HG02884 (cell line): ENCODE results near the gene PRSS1.
"Not testable (repeated sequence)": the region's sequence is repeated elsewhere in the genome, so short reads cannot be mapped to it uniquely, and the experiment has no call there.

Source experiments
- ATAC-seq: cut with Tn5 transposase; IDR thresholded peaks from one replicate; pipeline ENCODE4 v1.9.1; 2021; ENCODE audit warnings: mild to moderate bottlenecking, moderate library complexity; ENCODE audit not compliant: unreplicated experiment

PRSS1 gene

GRCh38 chr7:142749218-142749993 is at the start of gene PRSS1:
PRSS1 (plus strand) TSS chr7:142749472; CDS start chr7:142749485, 13 bp downstream.
- no peak for ATAC-seq

GRCh38 chr7:142700935-142701334 is 48.3 kb upstream of the PRSS1 start:
- ATAC-seq = not testable (repeated sequence)

- no peak for ATAC-seq
Measured at GRCh38 chr7:142703655-142704305, 45.5 kb upstream of the PRSS1 start.

- not testable (repeated sequence) for ATAC-seq
Measured at GRCh38 chr7:142708726-142709125, 40.5 kb upstream of the PRSS1 start.

- ATAC-seq = no peak
Measured at GRCh38 chr7:142709921-142710320, 39.4 kb upstream of the PRSS1 start.

- ATAC-seq = no peak
Measured at GRCh38 chr7:142711196-142711595, 38.1 kb upstream of the PRSS1 start.

- ATAC-seq = no peak
Measured at GRCh38 chr7:142711746-142712616, 37.3 kb upstream of the PRSS1 start.

- no peak for ATAC-seq
Measured at GRCh38 chr7:142712617-142712957, 36.7 kb upstream of the PRSS1 start.

GRCh38 chr7:142714375-142714774 is 34.9 kb upstream of the PRSS1 start:
- no peak for ATAC-seq

- ATAC-seq = no peak
Measured at GRCh38 chr7:142716596-142716995, 32.7 kb upstream of the PRSS1 start.

GRCh38 chr7:142717453-142717852 is 31.8 kb upstream of the PRSS1 start:
- ATAC-seq = no peak

- no peak for ATAC-seq
Measured at GRCh38 chr7:142718313-142718712, 31.0 kb upstream of the PRSS1 start.

GRCh38 chr7:142720172-142720773 is 29.0 kb upstream of the PRSS1 start:
- no peak for ATAC-seq

- no peak for ATAC-seq
Measured at GRCh38 chr7:142720986-142721385, 28.3 kb upstream of the PRSS1 start.

- no peak for ATAC-seq
Measured at GRCh38 chr7:142722248-142722794, 27.0 kb upstream of the PRSS1 start.

- ATAC-seq = no peak
Measured at GRCh38 chr7:142733271-142733670, 16.0 kb upstream of the PRSS1 start.

- peak; percentile 96 for ATAC-seq
Measured at GRCh38 chr7:142739923-142740492, 9.3 kb upstream of the PRSS1 start.

- no peak for ATAC-seq
Measured at GRCh38 chr7:142740786-142741185, 8.5 kb upstream of the PRSS1 start.

GRCh38 chr7:142741932-142742331 is 7.3 kb upstream of the PRSS1 start:
- ATAC-seq = not testable (repeated sequence)

- no peak for ATAC-seq
Measured at GRCh38 chr7:142745091-142745635, 4.1 kb upstream of the PRSS1 start.
